GM23338 (cell line): ENCODE measurements around the gene RGS6. TPM values are rescaled to one million over a fixed set of nuclear protein-coding genes. Genes with fewer than 3 reads are reported as not detected.

Experiments
- ATAC-seq: fragments of 200-7000 bp; cut with Tn5 transposase; 3 replicates; pipeline ENCODE4 v1.9.1; 2020
- DNase-seq: peaks from one replicate; pipeline ENCODE4 v3.0.0-alpha.2; 2015; ENCODE audit warnings: low spot score
- H2AFZ ChIP-seq: fragments of 200-600 bp; sonication (generic); 2 replicates; pipeline ENCODE4 v1.8.0; 2016; ENCODE audit warnings: antibody characterized with exemption, mild to moderate bottlenecking, moderate library complexity
- H3F3A ChIP-seq: fragments of 200-600 bp; sonication (generic); replicated peaks from 2 replicates; pipeline ENCODE4 v1.8.0; 2017; ENCODE audit warnings: antibody characterized with exemption, mixed run types, low read depth
- H3K27ac ChIP-seq: fragments of 200-600 bp; sonication (generic); 2 replicates; pipeline ENCODE4 v1.6.1; 2016; ENCODE audit warnings: low read depth
- H3K27me3 ChIP-seq: fragments of 200-600 bp; sonication (generic); 2 replicates; pipeline ENCODE4 v1.8.0; 2016; ENCODE audit warnings: mild to moderate bottlenecking, mixed run types, moderate library complexity; ENCODE audit not compliant: insufficient read depth
- H3K36me3 ChIP-seq: fragments of 200-600 bp; sonication (generic); 2 replicates; pipeline ENCODE4 v1.8.0; 2016; ENCODE audit warnings: mild to moderate bottlenecking; ENCODE audit not compliant: insufficient read depth
- H3K4me1 ChIP-seq: fragments of 200-600 bp; sonication (generic); 2 replicates; pipeline ENCODE4 v1.8.0; 2016; ENCODE audit warnings: mild to moderate bottlenecking, moderate library complexity; ENCODE audit not compliant: insufficient read depth
- H3K4me2 ChIP-seq: fragments of 200-600 bp; sonication (generic); 2 replicates; pipeline ENCODE4 v1.7.1; 2017; ENCODE audit warnings: mixed run types
- H3K4me3 ChIP-seq: fragments of 200-600 bp; sonication (generic); 2 replicates; pipeline ENCODE4 v1.6.1; 2016; ENCODE audit warnings: mixed run types
- H3K79me2 ChIP-seq: fragments of 200-600 bp; sonication (generic); replicated peaks from 2 replicates; pipeline ENCODE4 v1.8.0; 2017; ENCODE audit warnings: mild to moderate bottlenecking; ENCODE audit not compliant: insufficient read depth
- H3K9me2 ChIP-seq: fragments of 200-600 bp; sonication (generic); 2 replicates; pipeline ENCODE4 v1.8.0; 2017; ENCODE audit not compliant: insufficient read depth
- H4K20me1 ChIP-seq: fragments of 200-600 bp; sonication (generic); replicated peaks from 2 replicates; pipeline ENCODE4 v1.8.0; 2017; ENCODE audit warnings: mild to moderate bottlenecking; ENCODE audit not compliant: insufficient read depth
- H3K27ac Mint-ChIP-seq: 2 replicates; pipeline ENCODE4 v1.8.0; 2020; ENCODE audit warnings: inconsistent platforms, mild to moderate bottlenecking, moderate library complexity, mixed read lengths
- H3K27me3 Mint-ChIP-seq: 3 replicates; pipeline ENCODE4 v1.8.0; 2022; ENCODE audit warnings: low read depth, mild to moderate bottlenecking, moderate library complexity, mixed read lengths, inconsistent platforms; ENCODE audit not compliant: insufficient read depth, poor library complexity
- H3K36me3 Mint-ChIP-seq: 3 replicates; pipeline ENCODE4 v1.8.0; 2021; ENCODE audit warnings: low read depth, mild to moderate bottlenecking, inconsistent platforms, moderate library complexity, mixed read lengths
- H3K4me1 Mint-ChIP-seq: 3 replicates; pipeline ENCODE4 v1.8.0; 2020; ENCODE audit warnings: mild to moderate bottlenecking, inconsistent platforms, mixed read lengths
- H3K4me3 Mint-ChIP-seq: 3 replicates; pipeline ENCODE4 v1.8.0; 2021; ENCODE audit warnings: moderate library complexity, mild to moderate bottlenecking, inconsistent platforms, mixed read lengths
- H3K9me3 Mint-ChIP-seq: 3 replicates; pipeline ENCODE4 v1.8.0; 2020; ENCODE audit warnings: moderate library complexity, mild to moderate bottlenecking, inconsistent platforms, mixed read lengths
- EZH2phosphoT487 ChIP-seq: fragments of 200-600 bp; sonication (generic); IDR thresholded peaks from one replicate; pipeline ENCODE4 v1.8.1; 2018; ENCODE audit warnings: antibody characterized with exemption; ENCODE audit not compliant: unreplicated experiment
- POLR2AphosphoS5 ChIP-seq: IDR thresholded peaks from 2 replicates; pipeline ENCODE4 v1.6.1; 2016; ENCODE audit warnings: antibody characterized with exemption, low read depth
- ZNF331 ChIP-seq: fragments of 250-450 bp; sonication (Bioruptor Pico); IDR thresholded peaks from 2 replicates; pipeline ENCODE4 v1.5.0; 2020; ENCODE audit warnings: low read depth, mild to moderate bottlenecking, moderate library complexity
- polyA plus RNA-seq: library from polyadenylated mRNA; unstranded; fragments of >200 nt; fragmentation: Nextera tagmentation; extraction: Ambion mirVana; gene quantifications from 2 replicates; pipeline ENCODE4 v1.2.1, GENCODE V29; 2016
- total RNA-seq: library from RNA; depleted of rRNA; stranded (reverse); fragments of >200 nt; shearing (Covaris generic); gene quantifications from 2 replicates; pipeline ENCODE4 v1.2.3, GENCODE V29; 2014
- TF ChIP-seq, protein P1 (sequence below): fragments of 250-450 bp; sonication (Bioruptor Pico); IDR thresholded peaks from 2 replicates; pipeline ENCODE4 v1.5.0; 2020; ENCODE audit warnings: mild to moderate bottlenecking, moderate library complexity
- TF ChIP-seq, protein P2 (sequence below): IDR thresholded peaks from one replicate; pipeline ENCODE4 v1.6.1; 2018; ENCODE audit warnings: antibody characterized with exemption; ENCODE audit not compliant: unreplicated experiment
- TF ChIP-seq, protein P3 (sequence below), 2 experiments: fragments of 200-600 bp in 1 of 2; sonication (generic) in 1 of 2; conservative IDR thresholded peaks; 2 replicates each; pipeline versions ENCODE4 v1.5.1 to v1.6.1; 2016 to 2017; ENCODE audit warnings: antibody characterized with exemption in 2 of 2, low read depth in 2 of 2, mild to moderate bottlenecking in 2 of 2, moderate library complexity in 1 of 2

Gene RGS6
- total and polyA plus RNA-seq, 2 experiments from 2014 or later: 0.66 to 0.83 TPM

DNA sequence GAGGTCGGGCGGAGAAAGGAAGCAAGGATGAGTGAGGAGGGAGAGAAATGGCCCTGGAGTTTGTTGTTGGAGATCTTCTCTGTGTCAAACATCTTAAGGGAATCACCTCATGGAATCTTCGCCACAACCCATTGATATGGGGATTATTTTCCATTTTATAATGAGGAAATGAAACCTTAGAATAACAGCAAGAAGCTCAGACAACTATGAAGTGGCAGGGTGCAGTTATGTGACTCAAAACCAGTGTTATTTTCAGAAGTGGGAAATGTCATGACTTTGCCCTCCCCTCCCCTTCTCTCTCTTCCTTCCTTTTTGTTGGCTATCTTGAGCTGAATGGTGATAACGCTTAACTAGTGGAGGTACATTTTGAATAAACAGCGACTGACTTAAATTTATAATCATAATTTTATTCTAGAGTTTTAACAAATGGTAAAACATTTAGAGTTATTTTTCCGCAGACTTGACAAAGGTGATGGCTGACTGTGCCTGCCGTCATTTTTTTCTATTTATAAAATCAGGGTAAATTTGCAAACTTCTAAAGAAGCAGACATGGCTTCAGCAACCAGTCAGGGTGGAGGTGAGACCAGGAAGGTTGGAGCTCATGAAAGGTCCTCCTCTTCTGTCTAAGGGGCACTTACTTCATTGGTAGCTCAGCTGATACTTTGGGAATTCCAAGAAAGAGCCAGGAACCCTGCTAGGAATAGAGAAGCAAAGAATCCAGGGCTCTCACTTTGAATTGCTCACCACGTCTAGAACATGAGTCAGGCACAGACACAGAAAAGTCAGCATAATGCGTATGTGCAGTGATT, 232.4 kb downstream of the RGS6 start:
- no peak for ATAC-seq
- Histone ChIP-seq H4K20me1 (no peaks in the 10 kb centered on the region), H3K27me3 (no peaks in the 10 kb centered on the region), H3K4me2 (no peak overlapping the region), H3K4me3 (no peak overlapping the region), H3K27ac (no peak overlapping the region), H3F3A (no peaks in the 10 kb centered on the region), H2AFZ (no peak overlapping the region; the same call in 1 of the 2 replicates), H3K4me1 (peaks cover 11% of the 10 kb centered on the region), H3K36me3 (no peaks in the 10 kb centered on the region), H3K79me2 (no peaks in the 10 kb centered on the region), H3K9me2 (peaks cover 11% of the 10 kb centered on the region; the same call in 1 of the 2 replicates)
- Mint-ChIP-seq H3K4me1 (peaks cover 12% of the 10 kb centered on the region), H3K27ac (no peak overlapping the region), H3K4me3 (no peak overlapping the region), H3K27me3 (peaks cover 2% of the 10 kb centered on the region), H3K9me3 (peaks cover 9% of the 10 kb centered on the region), H3K36me3 (no peaks in the 10 kb centered on the region; the same call in 2 of the 3 replicates)
- DNase-seq: no peak
- TF ChIP-seq POLR2AphosphoS5 (no peak), ZNF331 (CRISPR knock-in tag) (no peak)
- TF ChIP-seq, protein P1, sequence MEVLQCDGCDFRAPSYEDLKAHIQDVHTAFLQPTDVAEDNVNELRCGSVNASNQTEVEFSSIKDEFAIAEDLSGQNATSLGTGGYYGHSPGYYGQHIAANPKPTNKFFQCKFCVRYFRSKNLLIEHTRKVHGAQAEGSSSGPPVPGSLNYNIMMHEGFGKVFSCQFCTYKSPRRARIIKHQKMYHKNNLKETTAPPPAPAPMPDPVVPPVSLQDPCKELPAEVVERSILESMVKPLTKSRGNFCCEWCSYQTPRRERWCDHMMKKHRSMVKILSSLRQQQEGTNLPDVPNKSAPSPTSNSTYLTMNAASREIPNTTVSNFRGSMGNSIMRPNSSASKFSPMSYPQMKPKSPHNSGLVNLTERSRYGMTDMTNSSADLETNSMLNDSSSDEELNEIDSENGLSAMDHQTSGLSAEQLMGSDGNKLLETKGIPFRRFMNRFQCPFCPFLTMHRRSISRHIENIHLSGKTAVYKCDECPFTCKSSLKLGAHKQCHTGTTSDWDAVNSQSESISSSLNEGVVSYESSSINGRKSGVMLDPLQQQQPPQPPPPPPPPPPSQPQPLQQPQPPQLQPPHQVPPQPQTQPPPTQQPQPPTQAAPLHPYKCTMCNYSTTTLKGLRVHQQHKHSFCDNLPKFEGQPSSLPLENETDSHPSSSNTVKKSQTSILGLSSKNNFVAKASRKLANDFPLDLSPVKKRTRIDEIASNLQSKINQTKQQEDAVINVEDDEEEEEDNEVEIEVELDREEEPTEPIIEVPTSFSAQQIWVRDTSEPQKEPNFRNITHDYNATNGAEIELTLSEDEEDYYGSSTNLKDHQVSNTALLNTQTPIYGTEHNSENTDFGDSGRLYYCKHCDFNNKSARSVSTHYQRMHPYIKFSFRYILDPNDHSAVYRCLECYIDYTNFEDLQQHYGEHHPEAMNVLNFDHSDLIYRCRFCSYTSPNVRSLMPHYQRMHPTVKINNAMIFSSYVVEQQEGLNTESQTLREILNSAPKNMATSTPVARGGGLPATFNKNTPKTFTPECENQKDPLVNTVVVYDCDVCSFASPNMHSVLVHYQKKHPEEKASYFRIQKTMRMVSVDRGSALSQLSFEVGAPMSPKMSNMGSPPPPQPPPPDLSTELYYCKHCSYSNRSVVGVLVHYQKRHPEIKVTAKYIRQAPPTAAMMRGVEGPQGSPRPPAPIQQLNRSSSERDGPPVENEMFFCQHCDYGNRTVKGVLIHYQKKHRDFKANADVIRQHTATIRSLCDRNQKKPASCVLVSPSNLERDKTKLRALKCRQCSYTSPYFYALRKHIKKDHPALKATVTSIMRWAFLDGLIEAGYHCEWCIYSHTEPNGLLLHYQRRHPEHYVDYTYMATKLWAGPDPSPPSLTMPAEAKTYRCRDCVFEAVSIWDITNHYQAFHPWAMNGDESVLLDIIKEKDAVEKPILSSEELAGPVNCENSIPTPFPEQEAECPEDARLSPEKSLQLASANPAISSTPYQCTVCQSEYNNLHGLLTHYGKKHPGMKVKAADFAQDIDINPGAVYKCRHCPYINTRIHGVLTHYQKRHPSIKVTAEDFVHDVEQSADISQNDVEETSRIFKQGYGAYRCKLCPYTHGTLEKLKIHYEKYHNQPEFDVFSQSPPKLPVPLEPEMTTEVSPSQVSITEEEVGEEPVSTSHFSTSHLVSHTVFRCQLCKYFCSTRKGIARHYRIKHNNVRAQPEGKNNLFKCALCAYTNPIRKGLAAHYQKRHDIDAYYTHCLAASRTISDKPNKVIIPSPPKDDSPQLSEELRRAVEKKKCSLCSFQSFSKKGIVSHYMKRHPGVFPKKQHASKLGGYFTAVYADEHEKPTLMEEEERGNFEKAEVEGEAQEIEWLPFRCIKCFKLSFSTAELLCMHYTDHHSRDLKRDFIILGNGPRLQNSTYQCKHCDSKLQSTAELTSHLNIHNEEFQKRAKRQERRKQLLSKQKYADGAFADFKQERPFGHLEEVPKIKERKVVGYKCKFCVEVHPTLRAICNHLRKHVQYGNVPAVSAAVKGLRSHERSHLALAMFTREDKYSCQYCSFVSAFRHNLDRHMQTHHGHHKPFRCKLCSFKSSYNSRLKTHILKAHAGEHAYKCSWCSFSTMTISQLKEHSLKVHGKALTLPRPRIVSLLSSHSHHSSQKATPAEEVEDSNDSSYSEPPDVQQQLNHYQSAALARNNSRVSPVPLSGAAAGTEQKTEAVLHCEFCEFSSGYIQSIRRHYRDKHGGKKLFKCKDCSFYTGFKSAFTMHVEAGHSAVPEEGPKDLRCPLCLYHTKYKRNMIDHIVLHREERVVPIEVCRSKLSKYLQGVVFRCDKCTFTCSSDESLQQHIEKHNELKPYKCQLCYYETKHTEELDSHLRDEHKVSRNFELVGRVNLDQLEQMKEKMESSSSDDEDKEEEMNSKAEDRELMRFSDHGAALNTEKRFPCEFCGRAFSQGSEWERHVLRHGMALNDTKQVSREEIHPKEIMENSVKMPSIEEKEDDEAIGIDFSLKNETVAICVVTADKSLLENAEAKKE: no peak

DNA sequence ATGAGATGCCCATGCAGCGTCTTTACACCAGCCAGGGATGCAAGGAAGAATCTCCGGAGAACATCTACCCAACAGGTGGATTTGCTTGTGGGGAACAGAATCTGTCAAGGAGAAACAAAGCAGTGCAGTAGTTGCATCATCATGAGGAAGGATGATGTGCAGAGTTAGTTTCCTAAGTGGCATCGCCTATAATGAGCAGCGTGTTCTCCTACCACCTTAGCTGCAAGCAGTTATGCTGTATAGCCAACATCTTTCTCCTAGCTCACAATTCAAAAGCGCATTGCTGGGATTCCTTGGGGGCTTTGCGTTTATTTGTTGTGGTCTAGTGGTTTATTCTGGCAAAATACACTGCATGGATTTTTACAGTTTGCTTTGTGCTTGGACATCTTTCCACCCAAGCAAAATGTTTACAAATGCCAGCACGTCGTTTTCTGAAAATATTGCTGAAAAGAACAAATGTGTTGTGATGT, 233.0 kb downstream of the RGS6 start:
- H3K27ac Mint-ChIP-seq: no peak overlapping the region
- H2AFZ ChIP-seq: peak overlapping the region; percentile 56; the same call in 1 of the 2 replicates
- H4K20me1 ChIP-seq: no peaks in the 10 kb centered on the region
- no peaks in the 10 kb centered on the region; the same call in 2 of the 3 replicates for H3K36me3 Mint-ChIP-seq
- H3F3A ChIP-seq: no peaks in the 10 kb centered on the region
- no peak for TF ChIP-seq EZH2phosphoT487
- TF ChIP-seq, protein P2, sequence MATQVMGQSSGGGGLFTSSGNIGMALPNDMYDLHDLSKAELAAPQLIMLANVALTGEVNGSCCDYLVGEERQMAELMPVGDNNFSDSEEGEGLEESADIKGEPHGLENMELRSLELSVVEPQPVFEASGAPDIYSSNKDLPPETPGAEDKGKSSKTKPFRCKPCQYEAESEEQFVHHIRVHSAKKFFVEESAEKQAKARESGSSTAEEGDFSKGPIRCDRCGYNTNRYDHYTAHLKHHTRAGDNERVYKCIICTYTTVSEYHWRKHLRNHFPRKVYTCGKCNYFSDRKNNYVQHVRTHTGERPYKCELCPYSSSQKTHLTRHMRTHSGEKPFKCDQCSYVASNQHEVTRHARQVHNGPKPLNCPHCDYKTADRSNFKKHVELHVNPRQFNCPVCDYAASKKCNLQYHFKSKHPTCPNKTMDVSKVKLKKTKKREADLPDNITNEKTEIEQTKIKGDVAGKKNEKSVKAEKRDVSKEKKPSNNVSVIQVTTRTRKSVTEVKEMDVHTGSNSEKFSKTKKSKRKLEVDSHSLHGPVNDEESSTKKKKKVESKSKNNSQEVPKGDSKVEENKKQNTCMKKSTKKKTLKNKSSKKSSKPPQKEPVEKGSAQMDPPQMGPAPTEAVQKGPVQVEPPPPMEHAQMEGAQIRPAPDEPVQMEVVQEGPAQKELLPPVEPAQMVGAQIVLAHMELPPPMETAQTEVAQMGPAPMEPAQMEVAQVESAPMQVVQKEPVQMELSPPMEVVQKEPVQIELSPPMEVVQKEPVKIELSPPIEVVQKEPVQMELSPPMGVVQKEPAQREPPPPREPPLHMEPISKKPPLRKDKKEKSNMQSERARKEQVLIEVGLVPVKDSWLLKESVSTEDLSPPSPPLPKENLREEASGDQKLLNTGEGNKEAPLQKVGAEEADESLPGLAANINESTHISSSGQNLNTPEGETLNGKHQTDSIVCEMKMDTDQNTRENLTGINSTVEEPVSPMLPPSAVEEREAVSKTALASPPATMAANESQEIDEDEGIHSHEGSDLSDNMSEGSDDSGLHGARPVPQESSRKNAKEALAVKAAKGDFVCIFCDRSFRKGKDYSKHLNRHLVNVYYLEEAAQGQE: no peak
- TF ChIP-seq, protein P3, sequence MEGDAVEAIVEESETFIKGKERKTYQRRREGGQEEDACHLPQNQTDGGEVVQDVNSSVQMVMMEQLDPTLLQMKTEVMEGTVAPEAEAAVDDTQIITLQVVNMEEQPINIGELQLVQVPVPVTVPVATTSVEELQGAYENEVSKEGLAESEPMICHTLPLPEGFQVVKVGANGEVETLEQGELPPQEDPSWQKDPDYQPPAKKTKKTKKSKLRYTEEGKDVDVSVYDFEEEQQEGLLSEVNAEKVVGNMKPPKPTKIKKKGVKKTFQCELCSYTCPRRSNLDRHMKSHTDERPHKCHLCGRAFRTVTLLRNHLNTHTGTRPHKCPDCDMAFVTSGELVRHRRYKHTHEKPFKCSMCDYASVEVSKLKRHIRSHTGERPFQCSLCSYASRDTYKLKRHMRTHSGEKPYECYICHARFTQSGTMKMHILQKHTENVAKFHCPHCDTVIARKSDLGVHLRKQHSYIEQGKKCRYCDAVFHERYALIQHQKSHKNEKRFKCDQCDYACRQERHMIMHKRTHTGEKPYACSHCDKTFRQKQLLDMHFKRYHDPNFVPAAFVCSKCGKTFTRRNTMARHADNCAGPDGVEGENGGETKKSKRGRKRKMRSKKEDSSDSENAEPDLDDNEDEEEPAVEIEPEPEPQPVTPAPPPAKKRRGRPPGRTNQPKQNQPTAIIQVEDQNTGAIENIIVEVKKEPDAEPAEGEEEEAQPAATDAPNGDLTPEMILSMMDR (conservative IDR thresholded peaks at IDR 0.05; ENCODE audit: low read depth in 2 of 2): no peak
- peaks cover 10% of the 10 kb centered on the region; the same call in 1 of the 2 replicates for H3K9me2 ChIP-seq
- peaks cover 11% of the 10 kb centered on the region for H3K4me1 ChIP-seq
- no peak overlapping the region for H3K4me3 ChIP-seq
- no peak for DNase-seq
- H3K27ac ChIP-seq: no peak overlapping the region
- no peak for ATAC-seq
- no peaks in the 10 kb centered on the region for H3K79me2 ChIP-seq
- H3K9me3 Mint-ChIP-seq: peaks cover 9% of the 10 kb centered on the region
- no peaks in the 10 kb centered on the region for H3K27me3 ChIP-seq
- peaks cover 2% of the 10 kb centered on the region for H3K27me3 Mint-ChIP-seq
- H3K4me1 Mint-ChIP-seq: peaks cover 12% of the 10 kb centered on the region
- no peak overlapping the region for H3K4me2 ChIP-seq
- no peaks in the 10 kb centered on the region for H3K36me3 ChIP-seq
- no peak overlapping the region for H3K4me3 Mint-ChIP-seq
